Activated naive CD4-positive, alpha-beta T cell treated with anti-CD3 and anti-CD28 coated beads, Interleukin-2, amount 10 ng/mL, durations not matched to agents 7 days and 5 days (primary cell): ENCODE results near the gene SP2.

Experiments
- CTCF ChIA-PET: fragments of 350-600 bp; sonication (Branson Sonifier 250); formaldehyde crosslinking; loops from one replicate; lab custom pipeline; 2021; ENCODE audit warnings: antibody characterized with exemption; lab: Charles Lee
- DNase-seq: peaks from one replicate; pipeline ENCODE4 v3.0.0-alpha.2; 2020
- H3K27ac Mint-ChIP-seq: one replicate; pipeline ENCODE4 v1.8.0; 2021; ENCODE audit warnings: mild to moderate bottlenecking, moderate library complexity, mixed read lengths
- H3K27me3 Mint-ChIP-seq: one replicate; pipeline ENCODE4 v1.8.0; 2021; ENCODE audit warnings: mild to moderate bottlenecking, mixed read lengths
- H3K36me3 Mint-ChIP-seq: one replicate; pipeline ENCODE4 v1.8.0; 2021; ENCODE audit warnings: mixed read lengths
- H3K4me1 Mint-ChIP-seq: one replicate; pipeline ENCODE4 v1.8.0; 2021; ENCODE audit warnings: mixed read lengths
- H3K4me3 Mint-ChIP-seq: one replicate; pipeline ENCODE4 v1.8.0; 2021; ENCODE audit warnings: mild to moderate bottlenecking, moderate library complexity, mixed read lengths
- H3K9me3 Mint-ChIP-seq: one replicate; pipeline ENCODE4 v1.8.0; 2021; ENCODE audit warnings: mixed read lengths

The SP2 gene

GRCh38 chr17:47946929-47947397 lies 50.9 kb downstream of the SP2 start:
- Mint-ChIP-seq H3K27ac (peak overlapping the region; percentile 46), H3K27me3 (no peaks in the 10 kb centered on the region), H3K9me3 (no peaks in the 10 kb centered on the region), H3K36me3 (peaks cover 24% of the 10 kb centered on the region), H3K4me3 (no peak overlapping the region), H3K4me1 (peaks cover 68% of the 10 kb centered on the region)
- DNase-seq: peak; percentile 85
- CTCF ChIA-PET: interaction anchor here (0.6 to 10.8 kb wide), 31 partner anchors 8 to 159 kb away, joined by 3 to 151 read pairs (median 4); partner anchors contain the start of genes CDK5RAP3, LRRC46, MRPL10 and PRR15L

GRCh38 chr17:47948706-47949196 lies 52.7 kb downstream of the SP2 start:
- Mint-ChIP-seq H3K4me3 (no peak overlapping the region), H3K9me3 (no peaks in the 10 kb centered on the region), H3K4me1 (peaks cover 52% of the 10 kb centered on the region), H3K27ac (no peak overlapping the region), H3K27me3 (no peaks in the 10 kb centered on the region), H3K36me3 (peaks cover 24% of the 10 kb centered on the region)
- no peak for DNase-seq
- CTCF ChIA-PET: interaction anchor here (0.6 to 10.8 kb wide), 15 partner anchors 8 to 127 kb away, joined by 3 to 151 read pairs (median 7); partner anchors contain the start of genes CDK5RAP3, OSBPL7, PRR15L and SCRN2

DNA sequence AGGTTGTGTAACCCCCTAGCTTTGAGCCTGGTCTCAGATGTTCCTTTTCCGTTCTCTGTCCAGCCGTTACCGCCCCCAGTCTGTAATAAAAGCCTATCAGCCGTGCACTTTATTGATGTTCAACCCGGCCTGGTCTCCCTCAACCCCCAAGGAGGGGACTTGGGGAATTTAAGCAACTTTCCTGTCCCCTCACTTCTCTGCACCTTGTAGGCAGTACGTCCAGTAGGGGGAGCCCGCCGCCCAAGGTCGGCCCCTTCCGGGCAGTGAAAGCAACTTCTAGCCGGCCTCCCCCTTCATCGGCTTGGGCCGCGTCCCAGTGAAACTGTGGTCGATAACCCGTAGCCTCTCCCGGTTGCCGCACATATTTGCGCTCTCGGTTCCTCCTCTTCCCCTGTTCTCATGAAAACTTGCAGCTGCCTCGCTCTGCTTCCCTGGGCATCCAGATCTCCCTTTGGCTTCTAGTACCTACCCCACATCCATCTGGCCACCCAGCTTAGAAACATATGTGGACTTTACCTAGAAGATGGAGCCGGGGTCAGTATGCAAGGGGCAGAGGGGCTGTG lies 53.2 kb downstream of the SP2 start:
- Mint-ChIP-seq H3K27me3 (no peaks in the 10 kb centered on the region), H3K36me3 (peaks cover 24% of the 10 kb centered on the region), H3K27ac (peak overlapping the region; percentile 22), H3K9me3 (no peaks in the 10 kb centered on the region), H3K4me3 (peak overlapping the region; percentile 25), H3K4me1 (peaks cover 50% of the 10 kb centered on the region)
- peak; percentile 89 for DNase-seq
- CTCF ChIA-PET: interaction anchor here (0.6 to 10.8 kb wide), 20 partner anchors 8 to 128 kb away, joined by 3 to 151 read pairs (median 5); partner anchors contain the start of genes CDK5RAP3, OSBPL7, PNPO and PRR15L

GRCh38 chr17:47949946-47950345 lies 53.9 kb downstream of the SP2 start:
- CTCF ChIA-PET: interaction anchor here (0.7 to 10.8 kb wide), 17 partner anchors 8 to 128 kb away, joined by 3 to 151 read pairs (median 5); partner anchors contain the start of genes CDK5RAP3, OSBPL7, PNPO and PRR15L
- H3K27me3 Mint-ChIP-seq: no peaks in the 10 kb centered on the region
- no peak overlapping the region for H3K4me3 Mint-ChIP-seq
- H3K27ac Mint-ChIP-seq: peak overlapping the region; percentile 15
- peaks cover 43% of the 10 kb centered on the region for H3K4me1 Mint-ChIP-seq
- DNase-seq: no peak
- H3K36me3 Mint-ChIP-seq: peaks cover 21% of the 10 kb centered on the region
- no peaks in the 10 kb centered on the region for H3K9me3 Mint-ChIP-seq

- H3K4me3 Mint-ChIP-seq: no peak overlapping the region
- H3K4me1 Mint-ChIP-seq: peaks cover 38% of the 10 kb centered on the region
- DNase-seq: no peak
- no peak overlapping the region for H3K27ac Mint-ChIP-seq
- peaks cover 16% of the 10 kb centered on the region for H3K36me3 Mint-ChIP-seq
- CTCF ChIA-PET: interaction anchor here (1.0 to 10.8 kb wide), 10 partner anchors 9 to 129 kb away, joined by 4 to 151 read pairs (median 5); partner anchors contain the start of genes CDK5RAP3, OSBPL7, PNPO and SCRN2
- no peaks in the 10 kb centered on the region for H3K9me3 Mint-ChIP-seq
- H3K27me3 Mint-ChIP-seq: no peaks in the 10 kb centered on the region
Measured at GRCh38 chr17:47950448-47950847, 54.4 kb downstream of the SP2 start.

DNA sequence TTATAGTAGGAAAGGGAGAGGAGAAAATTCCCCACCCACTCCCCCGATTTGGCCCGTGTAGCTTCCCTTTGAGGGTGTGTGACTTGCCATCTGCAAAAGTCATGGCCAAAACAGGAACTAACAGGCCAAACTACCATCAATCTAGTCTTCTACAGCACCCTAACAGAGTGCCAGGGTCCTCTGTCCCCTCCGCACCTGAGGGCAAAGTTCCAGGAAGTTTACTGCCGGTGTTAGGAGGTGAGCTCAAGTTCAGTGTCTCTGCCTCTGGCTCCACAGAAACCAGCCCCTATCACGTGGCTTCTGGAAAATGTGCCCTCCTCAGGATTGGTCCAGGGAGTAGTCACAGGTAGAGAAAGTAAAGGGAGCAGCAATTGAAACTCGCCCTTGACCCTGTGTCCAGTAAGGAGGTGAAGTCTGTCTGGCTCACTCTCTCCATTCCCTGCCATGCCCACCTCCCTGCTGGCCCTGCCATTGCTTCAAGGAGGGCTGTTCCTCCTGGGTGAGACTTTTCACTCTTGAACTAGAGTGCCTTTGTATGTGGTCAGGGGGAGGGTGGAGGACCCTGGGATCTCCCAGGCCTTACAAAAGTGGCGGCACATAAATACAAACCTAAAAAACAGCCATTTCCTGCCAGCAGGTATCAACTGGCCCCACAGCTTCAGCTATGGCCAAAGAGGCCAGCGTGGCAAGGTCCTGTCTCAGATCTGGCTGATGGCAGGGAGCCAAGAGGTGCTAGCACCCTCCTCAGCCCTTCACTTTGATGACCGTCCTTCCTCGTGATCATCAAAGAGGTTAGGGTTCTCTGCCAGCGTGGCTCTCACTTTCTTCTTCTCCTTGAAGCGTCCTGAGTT lies 56.4 kb downstream of the SP2 start:
- peaks cover 20% of the 10 kb centered on the region for H3K4me1 Mint-ChIP-seq
- H3K4me3 Mint-ChIP-seq: no peak overlapping the region
- H3K9me3 Mint-ChIP-seq: no peaks in the 10 kb centered on the region
- CTCF ChIA-PET: interaction anchor here (1.7 to 10.8 kb wide), 3 partner anchors 8 to 16 kb away, joined by 7 to 151 read pairs (median 26); partner anchors contain the start of genes CDK5RAP3 and PNPO
- H3K27ac Mint-ChIP-seq: no peak overlapping the region
- H3K36me3 Mint-ChIP-seq: peaks cover 6% of the 10 kb centered on the region
- H3K27me3 Mint-ChIP-seq: no peaks in the 10 kb centered on the region
- DNase-seq: no peak

DNA sequence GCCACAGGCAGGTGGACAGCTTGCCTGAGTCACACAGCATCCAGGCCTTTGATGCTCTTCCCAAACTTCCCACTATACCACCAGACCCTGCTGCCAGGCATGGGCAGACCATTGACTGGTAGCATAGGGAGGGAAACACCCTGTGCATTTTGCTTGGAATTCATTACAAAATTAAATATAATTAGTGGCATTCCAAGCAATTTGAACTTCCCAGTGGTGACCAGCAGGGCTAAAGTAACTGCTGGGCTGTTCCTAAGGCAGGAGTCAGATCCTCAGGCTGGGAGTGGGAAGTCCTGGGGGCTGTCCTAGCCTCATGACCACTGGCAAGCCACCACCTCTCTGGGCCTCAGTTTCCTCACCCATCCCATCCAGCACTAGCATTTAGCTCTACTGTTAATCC lies 57.9 kb downstream of the SP2 start:
- peaks cover 4% of the 10 kb centered on the region for H3K36me3 Mint-ChIP-seq
- CTCF ChIA-PET: interaction anchor here (10.8 kb wide), 1 partner anchor 15 kb away, joined by 151 read pairs; the partner anchor contains the start of gene CDK5RAP3
- no peaks in the 10 kb centered on the region for H3K27me3 Mint-ChIP-seq
- no peak for DNase-seq
- H3K4me1 Mint-ChIP-seq: peaks cover 16% of the 10 kb centered on the region
- H3K9me3 Mint-ChIP-seq: no peaks in the 10 kb centered on the region
- H3K4me3 Mint-ChIP-seq: no peak overlapping the region
- no peak overlapping the region for H3K27ac Mint-ChIP-seq

DNA sequence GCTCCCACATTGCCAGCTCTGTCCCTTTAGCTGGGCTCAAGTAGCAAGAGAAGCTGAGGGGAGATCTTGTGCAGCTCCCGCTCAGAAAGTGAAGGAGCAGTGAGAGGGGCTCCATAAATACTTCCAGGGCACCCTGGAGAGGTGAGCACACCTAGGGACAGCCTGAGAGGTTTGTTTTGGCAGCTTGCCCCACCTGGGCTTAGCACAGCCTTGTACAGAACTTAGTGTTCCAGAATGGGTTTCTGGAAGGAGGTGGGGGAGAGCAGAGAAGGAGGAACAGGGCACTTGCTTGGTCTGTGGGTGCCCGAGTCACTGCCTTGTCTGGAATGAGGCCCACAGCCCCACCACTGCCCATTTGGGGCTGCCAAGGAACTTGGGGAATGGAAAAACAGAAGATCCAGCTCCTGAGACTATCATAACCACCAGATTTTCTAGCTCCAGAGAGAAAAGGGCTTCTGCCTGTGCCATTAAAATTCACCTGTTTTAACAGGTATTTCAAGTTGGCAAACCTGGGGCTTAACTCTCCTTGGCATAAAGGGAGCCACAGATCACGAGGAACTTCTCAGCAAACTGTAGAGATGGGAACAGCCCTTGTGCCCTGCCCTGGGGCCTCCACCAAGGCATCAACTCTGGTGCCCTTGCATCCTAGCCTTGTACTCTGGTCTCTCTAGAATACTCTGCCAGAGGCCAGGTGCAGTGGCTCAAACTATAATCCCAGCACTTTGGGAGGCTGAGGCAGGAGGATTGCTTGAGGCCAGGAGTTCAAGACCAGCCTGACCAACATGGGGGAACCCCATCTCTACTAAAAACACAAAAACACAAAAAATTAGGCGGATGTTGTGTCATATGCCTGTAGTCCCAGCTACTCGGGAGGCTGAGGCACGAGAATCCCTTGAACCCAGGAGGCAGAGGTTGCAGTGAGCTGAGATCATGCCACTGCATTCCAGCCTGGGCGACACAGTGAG lies 59.7 kb downstream of the SP2 start:
- Mint-ChIP-seq H3K27me3 (peaks cover 5% of the 10 kb centered on the region), H3K27ac (no peak overlapping the region)
- DNase-seq: no peak

DNA sequence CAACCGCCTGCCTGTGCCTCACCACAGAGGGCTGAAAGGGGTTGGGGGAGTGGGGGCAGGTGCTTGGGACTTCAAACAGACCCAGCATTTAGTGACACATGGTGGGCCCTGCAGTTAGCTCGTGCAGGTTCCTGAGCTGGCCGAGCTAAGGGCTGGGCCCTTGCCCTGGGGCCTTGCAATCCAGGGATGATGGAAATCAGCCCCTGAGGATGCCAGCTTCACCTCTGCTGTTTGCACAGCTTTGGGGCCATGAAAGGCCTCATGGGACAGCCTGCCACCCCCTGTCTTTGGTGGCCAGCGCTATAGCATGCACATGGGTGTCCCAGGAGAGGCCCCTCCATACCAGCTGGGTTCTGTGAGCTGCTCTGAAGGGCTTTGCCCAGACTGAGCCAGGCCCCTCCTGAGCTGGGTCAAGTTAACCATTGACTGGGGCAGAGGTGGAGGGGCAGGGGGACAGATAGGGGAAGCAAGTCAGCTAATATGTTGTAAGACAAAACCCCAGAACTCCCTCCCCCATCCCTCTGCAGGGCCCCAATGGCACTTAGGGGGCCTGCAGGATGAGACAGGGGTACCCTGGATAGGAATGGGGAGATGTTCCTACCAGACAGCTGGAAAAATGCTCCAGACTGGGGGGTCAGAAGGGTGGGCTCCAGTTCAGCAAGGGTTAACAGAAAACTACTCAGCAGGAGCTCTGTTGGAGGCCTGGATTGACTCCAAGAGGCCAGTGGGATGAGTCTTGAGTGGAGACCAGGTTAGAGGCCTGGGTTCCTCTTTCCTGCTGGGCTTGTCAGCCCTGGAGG lies 61.0 kb downstream of the SP2 start:
- CTCF ChIA-PET: interaction anchor here (0.7 to 1.7 kb wide), 8 partner anchors 7 to 67 kb away, joined by 3 to 8 read pairs (median 4); partner anchors contain the start of gene CDK5RAP3
- Mint-ChIP-seq H3K27me3 (peaks cover 9% of the 10 kb centered on the region), H3K4me3 (no peak overlapping the region), H3K27ac (no peak overlapping the region), H3K9me3 (no peaks in the 10 kb centered on the region), H3K4me1 (no peaks in the 10 kb centered on the region), H3K36me3 (no peaks in the 10 kb centered on the region)
- DNase-seq: no peak

More for the DNA sequence above, 59.7 kb downstream of the SP2 start:
- Mint-ChIP-seq H3K4me1 (no peaks in the 10 kb centered on the region), H3K4me3 (no peak overlapping the region), H3K9me3 (no peaks in the 10 kb centered on the region), H3K36me3 (peaks cover 1% of the 10 kb centered on the region)
- CTCF ChIA-PET: interaction anchor here (1.1 to 10.8 kb wide), 8 partner anchors 8 to 66 kb away, joined by 3 to 151 read pairs (median 6); partner anchors contain the start of gene CDK5RAP3

DNA sequence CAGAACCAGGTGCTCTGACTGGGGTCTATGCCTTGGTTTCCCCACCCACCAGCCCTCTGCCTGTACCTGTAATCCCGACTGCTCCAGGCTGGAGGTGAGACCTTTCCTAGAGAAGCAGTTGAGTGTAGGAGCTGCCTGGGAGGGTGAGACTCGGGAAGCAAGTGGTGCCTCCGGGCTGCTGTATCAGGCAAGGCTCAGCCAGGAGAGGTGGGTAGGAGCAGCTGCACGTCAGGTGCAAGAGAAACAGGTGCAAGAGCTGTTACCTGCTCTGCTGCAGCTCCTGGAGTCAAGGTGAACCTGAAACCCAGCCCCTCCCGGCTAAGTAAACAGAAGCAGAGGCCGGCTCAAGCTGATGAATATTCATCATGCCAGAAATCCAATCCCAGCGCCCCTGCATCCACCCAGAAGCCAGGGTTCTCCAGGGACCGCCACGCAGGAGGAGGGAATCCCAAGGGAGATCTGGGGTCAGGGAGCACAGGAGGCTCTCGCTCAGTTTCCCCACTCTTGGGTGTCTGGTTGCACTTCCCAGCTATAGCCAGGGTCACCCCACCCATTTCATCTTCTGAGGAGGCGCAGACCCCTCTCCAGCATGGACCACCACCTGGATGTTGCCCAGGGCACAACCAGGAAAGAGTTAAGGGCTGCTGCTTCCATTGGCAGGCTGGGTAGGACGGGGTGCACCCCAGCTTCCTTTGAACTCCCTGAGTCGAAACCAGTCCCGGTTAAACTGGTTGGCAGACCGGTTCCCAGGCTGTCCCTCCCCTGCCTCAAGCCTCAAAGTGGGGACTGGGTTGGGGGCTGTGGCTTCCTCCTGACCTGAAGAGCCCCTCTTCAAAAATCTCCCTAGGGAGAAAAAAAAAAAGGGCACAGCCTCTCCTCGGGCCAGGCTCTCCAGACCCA lies 61.8 kb downstream of the SP2 start, which contains the start of gene PRR15L:
TSS of gene PRR15L (minus strand) at position 293 of the 900 bp plus-strand sequence. CDS start 4,649 bp downstream, outside the sequence.
- H3K27ac Mint-ChIP-seq: no peak within 1 kb of the TSS

DNA sequence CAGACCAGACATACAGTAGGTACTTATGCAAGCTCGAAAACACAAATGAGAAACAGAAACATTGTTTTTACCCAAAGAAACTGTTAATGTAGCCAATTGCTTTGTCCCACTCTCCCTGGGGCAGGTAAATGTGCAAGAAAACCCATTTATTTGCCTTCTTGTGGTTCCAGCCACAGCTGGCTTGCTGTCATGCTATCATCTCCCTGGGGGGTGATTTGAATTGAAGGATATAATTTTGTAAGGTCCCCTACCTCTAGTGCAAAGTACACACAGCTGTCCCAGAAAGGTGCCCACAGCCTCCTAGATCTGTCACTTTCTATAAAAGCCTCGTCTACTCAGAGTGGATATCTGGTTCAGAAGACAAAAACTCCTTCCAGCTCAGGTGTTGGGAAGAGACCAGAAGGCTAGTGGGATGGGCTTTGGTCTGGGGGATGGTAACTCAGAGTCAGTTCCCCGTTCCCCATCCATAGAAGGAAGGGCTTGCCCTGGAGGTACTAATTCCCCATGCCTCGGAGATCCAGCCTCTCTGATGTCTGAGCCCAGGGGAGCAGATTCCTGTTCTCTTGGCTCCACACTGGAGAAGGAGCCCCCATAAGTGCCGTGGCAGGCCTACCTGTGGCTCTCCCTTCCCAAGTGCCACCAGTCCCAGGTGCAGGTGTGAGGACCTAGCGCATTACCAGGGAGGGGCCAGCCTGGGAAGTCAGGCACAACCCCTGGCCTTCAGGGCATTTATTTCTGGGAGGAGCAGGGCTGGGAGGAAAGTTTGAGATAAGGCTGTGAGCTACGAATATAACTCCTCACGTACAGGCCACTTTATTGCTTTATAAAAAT lies 64.0 kb downstream of the SP2 start:
- Mint-ChIP-seq H3K4me3 (no peak overlapping the region), H3K27ac (no peak overlapping the region), H3K4me1 (no peaks in the 10 kb centered on the region), H3K27me3 (peaks cover 13% of the 10 kb centered on the region), H3K9me3 (no peaks in the 10 kb centered on the region), H3K36me3 (no peaks in the 10 kb centered on the region)
- DNase-seq: no peak
- CTCF ChIA-PET: interaction anchor here (1.0 to 4.2 kb wide), 4 partner anchors 9 to 13 kb away, joined by 3 to 26 read pairs (median 8); partner anchors contain the start of gene CDK5RAP3

More for the DNA sequence above, 61.8 kb downstream of the SP2 start, which contains the start of gene PRR15L:
- CTCF ChIA-PET: interaction anchor here (0.7 to 1.7 kb wide), 6 partner anchors 8 to 68 kb away, joined by 3 to 8 read pairs (median 4); partner anchors contain the start of gene CDK5RAP3
- no peaks in the 10 kb centered on the region for H3K36me3 Mint-ChIP-seq
- no peaks in the 10 kb centered on the region for H3K4me1 Mint-ChIP-seq
- DNase-seq: no peak
- H3K9me3 Mint-ChIP-seq: no peaks in the 10 kb centered on the region
- H3K4me3 Mint-ChIP-seq: no peak within 1 kb of the TSS
- peaks cover 9% of the 10 kb centered on the region for H3K27me3 Mint-ChIP-seq
